HEK293 (cell line): ENCODE data around the gene TNFRSF14.

Source experiments
- CTCF ChIA-PET: fragments of 350-600 bp; formaldehyde crosslinking; extraction: SDS; loops from one replicate; lab custom pipeline; 2021; ENCODE audit warnings: antibody characterized with exemption; lab: Yijun Ruan, JAX
- POLR2A ChIA-PET: fragments of 300-600 bp; formaldehyde crosslinking; extraction: SDS; loops from one replicate; lab custom pipeline; 2020; ENCODE audit warnings: antibody characterized with exemption, inconsistent platforms; lab: Yijun Ruan, JAX
- H3K27ac ChIP-seq: fragments of 200-500 bp; sonication (Bioruptor generic); 2 replicates; pipeline ENCODE4 v1.5.1; 2014; ENCODE audit warnings: low read depth, low read length, control low read depth, inconsistent platforms; ENCODE audit errors: extremely low read depth
- H3K36me3 ChIP-seq, 2 experiments: fragments of 200-500 bp in 1 of 2; sonication (Bioruptor generic) in 1 of 2; 1 replicate in 1 of 2; 2 replicates in 1 of 2; pipeline ENCODE4 v1.5.1; 2014 to 2017; ENCODE audit warnings: inconsistent platforms in 2 of 2, low read length in 2 of 2; ENCODE audit not compliant: control insufficient read depth in 2 of 2, insufficient read depth in 1 of 2
- H3K4me1 ChIP-seq: fragments of 200-500 bp; sonication (Bioruptor generic); 2 replicates; pipeline ENCODE4 v1.5.1; 2014; ENCODE audit warnings: mild to moderate bottlenecking, low read length, inconsistent platforms; ENCODE audit not compliant: control insufficient read depth, insufficient read depth
- H3K4me3 ChIP-seq: 2 replicates; pipeline ENCODE4 v1.5.1; 2011; ENCODE audit warnings: low read depth, mild to moderate bottlenecking, control low read depth, low read length, moderate library complexity
- H3K9me3 ChIP-seq: fragments of 200-500 bp; sonication (Bioruptor generic); 2 replicates; pipeline ENCODE4 v1.5.1; 2014; ENCODE audit warnings: low read depth, low read length, inconsistent platforms; ENCODE audit not compliant: control insufficient read depth, insufficient read depth
- GFI1B ChIP-seq: fragments of 450-650 bp; formaldehyde crosslinking; IDR thresholded peaks from 2 replicates; pipeline ENCODE4 v1.5.1; 2016; ENCODE audit warnings: missing biosample characterization, missing genetic modification characterization
- GLIS1 ChIP-seq: fragments of 450-650 bp; formaldehyde crosslinking; IDR thresholded peaks from 2 replicates; pipeline ENCODE4 v1.5.1; 2016; ENCODE audit warnings: missing biosample characterization, missing genetic modification characterization
- GLIS2 ChIP-seq: fragments of 450-650 bp; formaldehyde crosslinking; IDR thresholded peaks from 2 replicates; pipeline ENCODE4 v1.5.1; 2016; ENCODE audit warnings: missing biosample characterization, missing genetic modification characterization
- KLF9 ChIP-seq: fragments of 450-650 bp; formaldehyde crosslinking; IDR thresholded peaks from 2 replicates; pipeline ENCODE4 v1.5.1; 2016; ENCODE audit warnings: missing biosample characterization, missing genetic modification characterization, low read depth
- REST ChIP-seq: fragments of 450-650 bp; formaldehyde crosslinking; IDR thresholded peaks from 2 replicates; pipeline ENCODE4 v1.5.1; 2016; ENCODE audit warnings: missing biosample characterization, missing genetic modification characterization
- SCRT2 ChIP-seq: fragments of 450-650 bp; formaldehyde crosslinking; IDR thresholded peaks from 2 replicates; pipeline ENCODE4 v1.5.1; 2016; ENCODE audit warnings: missing biosample characterization, missing genetic modification characterization
- ZBTB17 ChIP-seq: fragments of 450-650 bp; formaldehyde crosslinking; IDR thresholded peaks from 2 replicates; pipeline ENCODE4 v1.5.1; 2016; ENCODE audit warnings: missing biosample characterization, missing genetic modification characterization
- ZBTB8A ChIP-seq: fragments of 450-650 bp; formaldehyde crosslinking; IDR thresholded peaks from 2 replicates; pipeline ENCODE4 v1.5.1; 2016; ENCODE audit warnings: missing biosample characterization, missing genetic modification characterization
- ZIC2 ChIP-seq: fragments of 450-650 bp; formaldehyde crosslinking; IDR thresholded peaks from 2 replicates; pipeline ENCODE4 v1.5.1; 2016; ENCODE audit warnings: missing biosample characterization, missing genetic modification characterization
- ZNF132 ChIP-seq: fragments of 450-650 bp; formaldehyde crosslinking; IDR thresholded peaks from 2 replicates; pipeline ENCODE4 v1.5.1; 2017; ENCODE audit warnings: missing biosample characterization, missing genetic modification characterization, borderline replicate concordance
- ZNF146 ChIP-seq: fragments of 450-650 bp; formaldehyde crosslinking; IDR thresholded peaks from 2 replicates; pipeline ENCODE4 v1.5.1; 2016; ENCODE audit warnings: missing biosample characterization, missing genetic modification characterization
- ZNF169 ChIP-seq: fragments of 450-650 bp; formaldehyde crosslinking; IDR thresholded peaks from 2 replicates; pipeline ENCODE4 v1.5.1; 2016; ENCODE audit warnings: missing biosample characterization, missing genetic modification characterization
- ZNF214 ChIP-seq: fragments of 450-650 bp; formaldehyde crosslinking; IDR thresholded peaks from 2 replicates; pipeline ENCODE4 v1.5.1; 2017; ENCODE audit warnings: missing biosample characterization, mild to moderate bottlenecking, missing genetic modification characterization, borderline replicate concordance
- ZNF449 ChIP-seq: fragments of 450-650 bp; formaldehyde crosslinking; IDR thresholded peaks from 2 replicates; pipeline ENCODE4 v1.5.1; 2017; ENCODE audit warnings: missing biosample characterization, mild to moderate bottlenecking, missing genetic modification characterization, moderate library complexity
- ZNF48 ChIP-seq: fragments of 450-650 bp; formaldehyde crosslinking; IDR thresholded peaks from 2 replicates; pipeline ENCODE4 v1.5.1; 2016; ENCODE audit warnings: missing biosample characterization, missing genetic modification characterization
- ZNF560 ChIP-seq: fragments of 450-650 bp; formaldehyde crosslinking; IDR thresholded peaks from 2 replicates; pipeline ENCODE4 v1.5.1; 2017; ENCODE audit warnings: missing biosample characterization, missing genetic modification characterization, borderline replicate concordance
- ZNF660 ChIP-seq: fragments of 450-650 bp; IDR thresholded peaks from 2 replicates; pipeline ENCODE4 v1.5.1; 2018; ENCODE audit warnings: missing biosample characterization, mild to moderate bottlenecking, missing genetic modification characterization
- ZNF664 ChIP-seq: fragments of 450-650 bp; formaldehyde crosslinking; IDR thresholded peaks from 2 replicates; pipeline ENCODE4 v1.5.1; 2016; ENCODE audit warnings: missing biosample characterization, missing genetic modification characterization
- TF ChIP-seq, protein P1 (sequence below): fragments of 450-650 bp; formaldehyde crosslinking; IDR thresholded peaks from 2 replicates; pipeline ENCODE4 v1.5.1; 2016; ENCODE audit warnings: missing biosample characterization, missing genetic modification characterization

The TNFRSF14 gene

DNA sequence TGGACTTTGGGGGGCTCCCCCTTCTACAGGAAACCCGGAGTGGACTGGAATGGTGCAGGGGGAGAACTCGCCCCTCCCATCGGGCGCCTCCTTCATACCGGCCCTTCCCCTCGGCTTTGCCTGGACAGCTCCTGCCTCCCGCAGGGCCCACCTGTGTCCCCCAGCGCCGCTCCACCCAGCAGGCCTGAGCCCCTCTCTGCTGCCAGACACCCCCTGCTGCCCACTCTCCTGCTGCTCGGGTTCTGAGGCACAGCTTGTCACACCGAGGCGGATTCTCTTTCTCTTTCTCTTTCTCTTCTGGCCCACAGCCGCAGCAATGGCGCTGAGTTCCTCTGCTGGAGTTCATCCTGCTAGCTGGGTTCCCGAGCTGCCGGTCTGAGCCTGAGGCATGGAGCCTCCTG lies at the start of gene TNFRSF14:
TSS of gene TNFRSF14 (plus strand) at position 95 of the 401 bp plus-strand sequence. CDS start at position 389, 294 bp downstream.
- CTCF ChIA-PET, result interaction anchor here (0.8 kb wide), 1 partner anchor 229 kb away, joined by 3 read pairs; no protein-coding TSS in a partner anchor

GRCh38 chr1:2506901-2507565 lies 49.1 kb upstream of the TNFRSF14 start:
- Histone ChIP-seq H3K4me3 (no peak overlapping the region), H3K4me1 (no peaks in the 10 kb centered on the region), H3K9me3 (no peaks in the 10 kb centered on the region), H3K36me3 (peaks cover 0 to 51% of the 10 kb centered on the region in 2 experiments; a peak in 1 of 3 replicates), H3K27ac (no peak overlapping the region)
- ChIA-PET CTCF (no interaction called here), POLR2A (interaction anchor here (1.2 to 1.5 kb wide), 3 partner anchors 20 to 39 kb away, joined by 4 to 7 read pairs (median 4); partner anchors contain the start of gene PANK4)
- TF ChIP-seq GLIS1 (tag by site-specific recombination) (no peak), ZNF169 (tag by site-specific recombination) (no peak), ZBTB8A (tag by site-specific recombination) (peak; percentile 9; the same call in 1 of the 2 replicates), ZNF660 (tag by site-specific recombination) (no peak), GFI1B (tag by site-specific recombination) (no peak), ZNF664 (no peak)
- TF ChIP-seq, protein P1, sequence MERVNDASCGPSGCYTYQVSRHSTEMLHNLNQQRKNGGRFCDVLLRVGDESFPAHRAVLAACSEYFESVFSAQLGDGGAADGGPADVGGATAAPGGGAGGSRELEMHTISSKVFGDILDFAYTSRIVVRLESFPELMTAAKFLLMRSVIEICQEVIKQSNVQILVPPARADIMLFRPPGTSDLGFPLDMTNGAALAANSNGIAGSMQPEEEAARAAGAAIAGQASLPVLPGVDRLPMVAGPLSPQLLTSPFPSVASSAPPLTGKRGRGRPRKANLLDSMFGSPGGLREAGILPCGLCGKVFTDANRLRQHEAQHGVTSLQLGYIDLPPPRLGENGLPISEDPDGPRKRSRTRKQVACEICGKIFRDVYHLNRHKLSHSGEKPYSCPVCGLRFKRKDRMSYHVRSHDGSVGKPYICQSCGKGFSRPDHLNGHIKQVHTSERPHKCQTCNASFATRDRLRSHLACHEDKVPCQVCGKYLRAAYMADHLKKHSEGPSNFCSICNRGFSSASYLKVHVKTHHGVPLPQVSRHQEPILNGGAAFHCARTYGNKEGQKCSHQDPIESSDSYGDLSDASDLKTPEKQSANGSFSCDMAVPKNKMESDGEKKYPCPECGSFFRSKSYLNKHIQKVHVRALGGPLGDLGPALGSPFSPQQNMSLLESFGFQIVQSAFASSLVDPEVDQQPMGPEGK, result peak; percentile 17; the same call in 1 of the 2 replicates

More for the DNA sequence above, at the start of gene TNFRSF14:
- H3K36me3 ChIP-seq, result no peaks in the 10 kb centered on the region
- no peak within 1 kb of the TSS for H3K4me3 ChIP-seq
- H3K27ac ChIP-seq, result no peak within 1 kb of the TSS
- H3K9me3 ChIP-seq, result no peaks in the 10 kb centered on the region
- TF ChIP-seq REST (tag by site-specific recombination), result peak; percentile 83
- peak; percentile 78 for TF ChIP-seq GLIS1 (tag by site-specific recombination)
- TF ChIP-seq ZIC2, result peak; percentile 100
- no peak for TF ChIP-seq ZNF132 (tag by site-specific recombination)
- H3K4me1 ChIP-seq, result no peaks in the 10 kb centered on the region
- POLR2A ChIA-PET, result interaction anchor here (0.5 kb wide), 1 partner anchor 167 kb away, joined by 3 read pairs; no protein-coding TSS in a partner anchor

- ChIA-PET CTCF (no interaction called here), POLR2A (interaction anchor here (1.2 to 1.5 kb wide), 2 partner anchors 19 to 38 kb away, joined by 4 read pairs; partner anchors contain the start of gene PANK4)
- no peaks in the 10 kb centered on the region for H3K4me1 ChIP-seq
- peak; percentile 85 for TF ChIP-seq REST (tag by site-specific recombination)
- no peak for TF ChIP-seq ZNF48 (tag by site-specific recombination)
- no peak for TF ChIP-seq ZNF449 (tag by site-specific recombination)
- no peak for TF ChIP-seq ZBTB17 (tag by site-specific recombination)
- no peak for TF ChIP-seq ZNF146 (tag by site-specific recombination)
- TF ChIP-seq GLIS2 (tag by site-specific recombination), result peak; percentile 73
- no peak for TF ChIP-seq ZNF560 (tag by site-specific recombination)
- no peak for TF ChIP-seq SCRT2 (tag by site-specific recombination)
- TF ChIP-seq KLF9 (tag by site-specific recombination), result no peak
- TF ChIP-seq GLIS1 (tag by site-specific recombination), result peak; percentile 42; the same call in 1 of the 2 replicates
- no peak for TF ChIP-seq ZNF214 (tag by site-specific recombination)
- no peaks in the 10 kb centered on the region for H3K9me3 ChIP-seq
- H3K36me3 ChIP-seq, result peaks cover 0 to 58% of the 10 kb centered on the region in 2 experiments; a peak in 1 of 3 replicates
- no peak overlapping the region for H3K4me3 ChIP-seq
- no peak overlapping the region for H3K27ac ChIP-seq
These were observed 48.4 kb upstream of the TNFRSF14 start for GRCh38 chr1:2507744-2508155.
